Gastrocnemius medialis (tissue), 4 donors: ENCODE results near the gene KAZN. TPM values are rescaled to one million over a fixed set of nuclear protein-coding genes. Genes with fewer than 3 reads are reported as not detected.

ENCODE experiments used
- ATAC-seq, 2 donors: fragments of 150-250 bp; one replicate each; pipeline ENCODE4 v1.9.1; 2016
- DNase-seq, 2 donors: peaks; one replicate each; pipeline ENCODE4 v3.0.0-alpha.2; 2019
- H3K27ac ChIP-seq, 4 donors: fragments of 200-600 bp; sonication (generic); 1 replicate in 1 of 4; 2 replicates in 3 of 4; pipeline ENCODE4 v1.5.1; 2016 to 2018; ENCODE audit warnings: mild to moderate bottlenecking in 2 of 4, moderate library complexity in 1 of 4
- H3K27me3 ChIP-seq, 3 donors: fragments of 200-600 bp; sonication (generic) in 2 of 3; 1 replicate in 1 of 3; 2 replicates in 2 of 3; pipeline versions ENCODE4 v1.5.1 to v1.6.0; 2016 to 2019; ENCODE audit warnings: mild to moderate bottlenecking in 1 of 3, moderate library complexity in 1 of 3
- H3K36me3 ChIP-seq, 2 donors: fragments of 200-600 bp; sonication (generic) in 1 of 2; one replicate each; pipeline ENCODE4 v1.5.1; 2017 to 2018
- H3K4me1 ChIP-seq, 2 donors: fragments of 200-600 bp; sonication (generic) in 1 of 2; one replicate each; pipeline ENCODE4 v1.5.1; 2016 to 2017; ENCODE audit warnings: mild to moderate bottlenecking in 2 of 2
- H3K4me3 ChIP-seq, 4 donors: fragments of 200-600 bp; sonication (generic) in 3 of 4; 1 replicate in 1 of 4; 2 replicates in 3 of 4; pipeline ENCODE4 v1.5.1; 2016 to 2019; ENCODE audit warnings: mild to moderate bottlenecking in 2 of 4
- H3K9me3 ChIP-seq, 3 donors: fragments of 200-600 bp; sonication (generic) in 2 of 3; 1 replicate in 1 of 3; 2 replicates in 2 of 3; pipeline ENCODE4 v1.5.1; 2016 to 2019
- POLR2A ChIP-seq, 2 donors: fragments of 450-650 bp; IDR thresholded peaks; one replicate each; pipeline ENCODE4 v1.6.1; 2017; ENCODE audit warnings: antibody characterized with exemption in 2 of 2, mild to moderate bottlenecking in 2 of 2, moderate library complexity in 2 of 2
- in situ Hi-C, 4 donors: fragments of 200-750 bp; cut with MboI; loops; one replicate each; pipeline versions ENCODE4 v1.15.0 to v1.8.0; 2017; ENCODE audit warnings: low sequenced_read_pairs in 4 of 4
- intact Hi-C: fragments of 100-400 bp; cut with DNase I; formaldehyde crosslinking; loops from one replicate; pipeline ENCODE4 v1.15.1; 2023; ENCODE audit warnings: low total_unique reads
- total RNA-seq, 4 donors: library from RNA; depleted of rRNA; stranded (reverse); fragments of >200 nt; gene quantifications; one replicate each; pipeline versions ENCODE4 v1.1.0 to v1.2.3, GENCODE V29; 2016
- TF ChIP-seq, protein P1 (sequence below), 5 experiments: fragments of 450-650 bp in 3 of 5; fragments of 200-600 bp in 2 of 5; sonication (generic) in 2 of 5; IDR thresholded peaks in 4 of 5; conservative IDR thresholded peaks in 1 of 5; 1 replicate in 4 of 5; 2 replicates in 1 of 5; pipeline ENCODE4 v1.5.1; 2016 to 2019; ENCODE audit warnings: antibody characterized with exemption in 5 of 5, mild to moderate bottlenecking in 3 of 5, moderate library complexity in 3 of 5

The KAZN gene
- total RNA-seq, 4 donors from 2014 or later: 0.05 to 2.2 (median 1.00) TPM

DNA sequence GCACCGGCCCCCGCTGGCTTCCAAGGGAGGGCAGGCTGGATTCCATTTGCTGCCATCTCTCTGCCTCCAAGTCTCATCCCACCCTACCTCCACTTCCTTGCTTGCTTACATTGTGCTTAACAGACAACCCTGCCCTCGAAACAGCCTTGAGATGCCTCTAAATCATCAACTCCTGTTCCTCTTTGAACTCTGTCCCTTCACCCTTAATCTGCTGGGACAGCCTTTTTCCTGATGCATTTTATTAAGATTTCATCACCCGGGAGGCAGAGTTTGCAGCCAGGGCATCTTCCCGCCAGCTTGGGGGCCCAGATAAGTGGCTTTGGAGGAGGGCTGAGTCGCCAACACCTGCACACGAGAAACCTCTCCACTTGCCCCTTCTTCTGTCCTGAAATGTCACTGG, 192.5 kb downstream of the KAZN start:
- Histone ChIP-seq H3K9me3 (no peaks in the 10 kb centered on the region), H3K36me3 (no peaks in the 10 kb centered on the region), H3K27me3 (peaks cover 0 to 2% (median 0%) of the 10 kb centered on the region in 3 donors), H3K4me1 (no peaks in the 10 kb centered on the region), H3K4me3 (no peak overlapping the region), H3K27ac (no peak overlapping the region)
- DNase-seq (no peak), ATAC-seq (no peak)
- intact Hi-C loops: no loop called here
- TF ChIP-seq, protein P1, sequence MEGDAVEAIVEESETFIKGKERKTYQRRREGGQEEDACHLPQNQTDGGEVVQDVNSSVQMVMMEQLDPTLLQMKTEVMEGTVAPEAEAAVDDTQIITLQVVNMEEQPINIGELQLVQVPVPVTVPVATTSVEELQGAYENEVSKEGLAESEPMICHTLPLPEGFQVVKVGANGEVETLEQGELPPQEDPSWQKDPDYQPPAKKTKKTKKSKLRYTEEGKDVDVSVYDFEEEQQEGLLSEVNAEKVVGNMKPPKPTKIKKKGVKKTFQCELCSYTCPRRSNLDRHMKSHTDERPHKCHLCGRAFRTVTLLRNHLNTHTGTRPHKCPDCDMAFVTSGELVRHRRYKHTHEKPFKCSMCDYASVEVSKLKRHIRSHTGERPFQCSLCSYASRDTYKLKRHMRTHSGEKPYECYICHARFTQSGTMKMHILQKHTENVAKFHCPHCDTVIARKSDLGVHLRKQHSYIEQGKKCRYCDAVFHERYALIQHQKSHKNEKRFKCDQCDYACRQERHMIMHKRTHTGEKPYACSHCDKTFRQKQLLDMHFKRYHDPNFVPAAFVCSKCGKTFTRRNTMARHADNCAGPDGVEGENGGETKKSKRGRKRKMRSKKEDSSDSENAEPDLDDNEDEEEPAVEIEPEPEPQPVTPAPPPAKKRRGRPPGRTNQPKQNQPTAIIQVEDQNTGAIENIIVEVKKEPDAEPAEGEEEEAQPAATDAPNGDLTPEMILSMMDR (IDR thresholded peaks at IDR 0.05 in 4 of 5, conservative IDR thresholded peaks at IDR 0.05 in 1 of 5): no peak
- TF ChIP-seq POLR2A (IDR thresholded peaks at IDR 0.05): no peak
- in situ Hi-C loops: no loop called here

DNA sequence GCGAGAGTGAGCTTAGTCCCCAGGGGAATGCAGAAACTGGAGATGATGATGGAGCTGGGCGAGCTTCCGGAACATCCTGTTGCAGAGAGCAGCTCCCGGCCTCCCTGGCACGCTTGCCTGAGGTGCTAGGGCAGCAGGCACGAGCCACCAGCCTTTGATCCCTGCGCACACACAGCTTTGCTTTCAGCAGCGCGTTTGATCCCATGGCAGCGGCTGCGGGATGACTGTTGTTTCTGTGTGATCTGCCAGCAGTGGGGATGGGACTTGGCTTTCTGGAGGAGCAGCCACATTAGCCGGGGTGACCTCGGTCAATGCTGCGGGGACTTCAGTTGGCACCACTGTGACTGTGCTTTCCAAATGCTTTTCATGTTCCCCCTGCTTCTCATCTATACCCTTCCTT, 193.2 kb downstream of the KAZN start:
- peaks cover 0 to 2% (median 0%) of the 10 kb centered on the region in 3 donors for H3K27me3 ChIP-seq
- no peak for TF ChIP-seq POLR2A (IDR thresholded peaks at IDR 0.05)
- TF ChIP-seq, protein P1 (IDR thresholded peaks at IDR 0.05 in 4 of 5, conservative IDR thresholded peaks at IDR 0.05 in 1 of 5): no peak
- DNase-seq (no peak), ATAC-seq (no peak)
- no peaks in the 10 kb centered on the region for H3K9me3 ChIP-seq
- in situ Hi-C loops: no loop called here
- no peak overlapping the region for H3K4me3 ChIP-seq
- no peaks in the 10 kb centered on the region for H3K36me3 ChIP-seq
- no peak overlapping the region for H3K27ac ChIP-seq
- H3K4me1 ChIP-seq: no peaks in the 10 kb centered on the region
- intact Hi-C loops: no loop called here

DNA sequence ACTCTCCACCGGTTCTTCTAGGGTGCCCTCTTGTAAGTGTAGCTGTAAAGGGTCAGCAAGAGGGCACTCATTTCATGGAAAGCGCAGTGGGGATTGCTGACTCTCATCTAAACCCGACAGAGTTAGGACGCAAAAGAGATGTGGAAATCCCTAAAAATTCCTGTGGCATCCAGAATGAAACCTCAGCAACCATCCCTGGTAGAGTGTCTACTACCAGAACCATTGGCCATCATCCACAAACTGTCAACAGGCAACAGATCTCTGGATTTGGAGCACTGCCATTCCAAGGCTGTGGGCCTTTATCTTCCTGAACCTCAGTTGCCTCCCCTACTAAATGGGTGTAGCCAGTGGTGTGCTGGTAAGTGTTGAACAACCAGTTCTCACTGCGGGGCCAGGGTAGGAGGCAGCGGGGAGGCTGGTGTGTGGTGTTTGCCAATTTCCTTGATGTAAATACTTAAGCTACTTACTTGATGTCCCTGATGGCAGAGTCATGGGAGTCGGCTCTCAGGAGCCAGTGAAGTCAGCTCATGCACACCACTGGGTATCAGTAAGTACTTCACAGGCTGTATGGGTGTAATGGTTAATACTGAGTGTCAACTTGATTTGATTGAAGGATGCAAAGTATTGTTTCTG, 195.8 kb downstream of the KAZN start:
- H3K4me3 ChIP-seq: no peak overlapping the region
- no peaks in the 10 kb centered on the region for H3K4me1 ChIP-seq
- H3K27me3 ChIP-seq: peaks cover 0 to 2% (median 0%) of the 10 kb centered on the region in 3 donors
- no peaks in the 10 kb centered on the region for H3K36me3 ChIP-seq
- intact Hi-C loops (no loop called here), in situ Hi-C loops (no loop called here)
- no peaks in the 10 kb centered on the region for H3K9me3 ChIP-seq
- ATAC-seq (no peak), DNase-seq (no peak)
- TF ChIP-seq POLR2A (IDR thresholded peaks at IDR 0.05): no peak
- TF ChIP-seq, protein P1 (IDR thresholded peaks at IDR 0.05 in 4 of 5, conservative IDR thresholded peaks at IDR 0.05 in 1 of 5): no peak
- no peak overlapping the region for H3K27ac ChIP-seq

DNA sequence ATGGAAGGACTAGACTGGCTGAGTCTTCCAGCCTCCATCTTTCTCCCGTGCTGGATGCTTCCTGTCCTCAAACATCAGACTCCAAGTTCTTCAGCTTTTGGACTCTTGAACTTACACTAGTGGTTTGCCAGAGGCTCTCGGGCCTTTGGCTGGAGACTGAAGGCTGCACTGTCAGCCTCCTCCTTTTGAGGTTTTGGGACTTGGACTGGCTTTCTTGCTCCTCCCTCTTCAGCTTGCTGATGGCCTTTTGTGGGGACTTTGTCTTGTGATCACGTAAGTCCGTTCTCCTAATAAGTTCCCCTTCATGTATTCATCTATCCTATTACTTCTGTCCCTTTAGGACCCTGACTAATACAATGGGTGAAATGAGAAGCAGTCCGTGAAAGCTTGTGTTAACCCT, 196.4 kb downstream of the KAZN start:
- H3K27ac ChIP-seq: no peak overlapping the region
- H3K4me3 ChIP-seq: no peak overlapping the region
- no peak for ATAC-seq
- intact Hi-C loops (no loop called here), in situ Hi-C loops (no loop called here)
- H3K27me3 ChIP-seq: peaks cover 0 to 2% (median 0%) of the 10 kb centered on the region in 3 donors
- no peak for DNase-seq
- no peaks in the 10 kb centered on the region for H3K4me1 ChIP-seq
- no peaks in the 10 kb centered on the region for H3K9me3 ChIP-seq
- TF ChIP-seq, protein P1 (IDR thresholded peaks at IDR 0.05 in 4 of 5, conservative IDR thresholded peaks at IDR 0.05 in 1 of 5): no peak
- no peak for TF ChIP-seq POLR2A (IDR thresholded peaks at IDR 0.05)
- no peaks in the 10 kb centered on the region for H3K36me3 ChIP-seq

DNA sequence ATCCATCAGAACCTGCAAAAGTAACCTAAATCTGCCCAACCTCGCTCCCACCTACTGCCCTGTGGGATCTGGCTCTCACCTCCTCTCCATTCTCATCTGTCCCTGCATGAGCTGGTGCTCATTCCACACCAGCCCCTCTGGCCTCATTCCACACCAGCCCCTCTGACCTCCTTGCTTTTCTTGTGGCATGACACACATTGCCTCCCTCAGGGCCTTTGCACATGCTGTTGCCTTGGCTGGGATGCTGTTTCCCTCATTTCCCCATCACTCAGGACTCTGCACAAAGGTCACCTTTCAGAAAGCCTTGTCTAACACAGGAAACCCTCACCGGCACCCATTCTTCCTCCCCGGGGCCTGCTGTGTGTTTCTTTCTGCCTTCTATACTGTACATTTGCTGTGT, 197.1 kb downstream of the KAZN start:
- ATAC-seq: no peak
- Histone ChIP-seq H3K4me3 (no peak overlapping the region), H3K27ac (no peak overlapping the region), H3K36me3 (no peaks in the 10 kb centered on the region), H3K27me3 (no peaks in the 10 kb centered on the region), H3K9me3 (no peaks in the 10 kb centered on the region), H3K4me1 (no peaks in the 10 kb centered on the region)
- no peak for DNase-seq
- no peak for TF ChIP-seq POLR2A (IDR thresholded peaks at IDR 0.05)
- TF ChIP-seq, protein P1 (IDR thresholded peaks at IDR 0.05 in 4 of 5, conservative IDR thresholded peaks at IDR 0.05 in 1 of 5): no peak
- in situ Hi-C loops: no loop called here
- intact Hi-C loops: no loop called here
